ENCODE data around the gene TMEM217.

- TF ChIP-seq, protein P1, sequence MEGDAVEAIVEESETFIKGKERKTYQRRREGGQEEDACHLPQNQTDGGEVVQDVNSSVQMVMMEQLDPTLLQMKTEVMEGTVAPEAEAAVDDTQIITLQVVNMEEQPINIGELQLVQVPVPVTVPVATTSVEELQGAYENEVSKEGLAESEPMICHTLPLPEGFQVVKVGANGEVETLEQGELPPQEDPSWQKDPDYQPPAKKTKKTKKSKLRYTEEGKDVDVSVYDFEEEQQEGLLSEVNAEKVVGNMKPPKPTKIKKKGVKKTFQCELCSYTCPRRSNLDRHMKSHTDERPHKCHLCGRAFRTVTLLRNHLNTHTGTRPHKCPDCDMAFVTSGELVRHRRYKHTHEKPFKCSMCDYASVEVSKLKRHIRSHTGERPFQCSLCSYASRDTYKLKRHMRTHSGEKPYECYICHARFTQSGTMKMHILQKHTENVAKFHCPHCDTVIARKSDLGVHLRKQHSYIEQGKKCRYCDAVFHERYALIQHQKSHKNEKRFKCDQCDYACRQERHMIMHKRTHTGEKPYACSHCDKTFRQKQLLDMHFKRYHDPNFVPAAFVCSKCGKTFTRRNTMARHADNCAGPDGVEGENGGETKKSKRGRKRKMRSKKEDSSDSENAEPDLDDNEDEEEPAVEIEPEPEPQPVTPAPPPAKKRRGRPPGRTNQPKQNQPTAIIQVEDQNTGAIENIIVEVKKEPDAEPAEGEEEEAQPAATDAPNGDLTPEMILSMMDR (IDR thresholded peaks at IDR 0.05), result no peak
- TF ChIP-seq POLR2A (IDR thresholded peaks at IDR 0.05) (no peak), POLR2AphosphoS5 (IDR thresholded peaks at IDR 0.05) (no peak)
Measured at GRCh38 chr6:37289931-37290330, 32.0 kb upstream of the TMEM217 start.
